ENCODE results near the gene PRR20G.

GRCh38 chr3:127277561-127277960, 10.3 kb downstream of the PRR20G start:
- TF ChIP-seq TAF1 (IDR thresholded peaks at IDR 0.05; ENCODE audit: borderline replicate concordance, insufficient read depth, low read length): no peak
- TF ChIP-seq POLR2AphosphoS5 (IDR thresholded peaks at IDR 0.05; ENCODE audit: low read depth, low read length): no peak
